Left lobe of liver (tissue), 2 donors: Measurements from ENCODE around the gene CMTM4. TPM values are rescaled to one million over a fixed set of nuclear protein-coding genes. Genes with fewer than 3 reads are reported as not detected.
"Not testable (repeated sequence)": the region's sequence is repeated elsewhere in the genome, so short reads cannot be mapped to it uniquely, and the experiment has no call there.

Experiments used
- ATAC-seq: fragments of 200-7000 bp; cut with Tn5 transposase; one replicate; pipeline ENCODE4 v1.9.1; 2020; ENCODE audit warnings: mild to moderate bottlenecking, moderate library complexity
- DNase-seq: peaks from one replicate; pipeline ENCODE4 v3.0.0-alpha.2; 2020; ENCODE audit warnings: low spot score
- total RNA-seq: library from RNA; stranded (reverse); gene quantifications from one replicate; pipeline ENCODE4 v1.2.1, GENCODE V29; 2021
- donor health status: DM: no; HTN: no; CAD: no; lungs with moderate emphysema.
- donor health status: DM: no; HTN: yes; CAD: no.

CMTM4 gene
- total RNA-seq, 1 donor from 2014 or later, result 8.0 TPM

- DNase-seq (no peak), ATAC-seq (peak; percentile 60)
These were observed 9.4 kb upstream of the CMTM4 start for GRCh38 chr16:66705790-66706505.

DNA sequence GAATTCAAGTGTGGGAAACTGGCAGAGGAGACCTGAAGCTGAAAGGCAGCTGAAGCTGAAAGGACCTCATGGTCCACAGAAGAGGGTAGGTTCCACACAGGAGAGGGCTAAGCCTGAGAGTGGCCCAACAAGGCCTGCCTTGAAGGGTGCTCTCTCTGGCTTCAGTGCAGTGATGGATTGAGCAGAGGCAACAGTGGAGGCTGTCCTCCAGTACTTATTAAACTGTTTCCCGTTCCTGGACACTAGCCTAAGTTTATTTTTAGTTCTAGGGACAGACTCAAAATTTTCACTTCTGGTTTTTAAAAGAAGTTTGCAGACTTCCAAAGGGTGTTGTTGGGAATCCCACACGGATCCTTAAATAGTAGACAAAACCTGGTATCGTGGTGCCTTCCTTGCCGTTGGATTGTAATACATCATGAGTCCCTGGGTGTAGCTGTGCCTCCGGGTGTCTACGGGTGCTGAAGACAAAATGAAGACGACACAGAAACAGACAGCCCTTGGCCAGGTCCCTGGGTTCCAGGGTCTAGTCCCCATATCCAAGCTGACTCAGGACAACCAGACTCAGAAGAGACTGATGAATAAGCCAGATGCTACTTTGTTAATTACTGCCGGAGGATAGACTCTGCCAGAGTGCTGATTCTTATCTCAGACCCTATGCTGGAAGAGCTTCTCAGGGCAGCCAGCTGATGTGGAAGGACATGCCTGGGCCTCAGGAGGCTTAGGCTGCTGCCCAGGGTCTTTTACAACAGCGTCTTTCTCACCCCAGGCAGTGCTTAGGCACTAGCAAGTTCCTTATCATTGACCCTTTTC, 7.1 kb upstream of the CMTM4 start:
- no peak for DNase-seq
- ATAC-seq, result peak; percentile 43

DNA sequence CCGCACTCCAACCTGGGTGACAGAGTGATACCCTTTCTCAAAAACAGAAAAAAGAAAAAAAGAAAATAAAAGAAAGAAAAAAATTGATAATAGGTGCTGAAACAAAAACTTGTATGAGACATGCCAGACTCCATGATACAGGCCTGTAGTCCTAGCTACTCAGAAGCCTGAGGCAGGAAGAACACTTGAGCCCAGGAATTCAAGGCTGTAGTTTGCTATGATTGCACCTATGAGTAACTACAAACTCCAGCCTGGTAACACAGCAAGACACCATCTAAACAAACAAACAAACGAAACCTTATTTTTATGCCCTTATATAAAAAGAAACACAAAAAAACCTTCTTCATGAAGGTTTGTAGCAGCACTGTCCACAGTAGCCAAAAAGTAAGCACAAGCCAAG, 5.0 kb upstream of the CMTM4 start:
- DNase-seq (no peak), ATAC-seq (no peak)

- no peak for ATAC-seq
- no peak for DNase-seq
These were observed 4.5 kb upstream of the CMTM4 start for GRCh38 chr16:66701026-66701425.

DNA sequence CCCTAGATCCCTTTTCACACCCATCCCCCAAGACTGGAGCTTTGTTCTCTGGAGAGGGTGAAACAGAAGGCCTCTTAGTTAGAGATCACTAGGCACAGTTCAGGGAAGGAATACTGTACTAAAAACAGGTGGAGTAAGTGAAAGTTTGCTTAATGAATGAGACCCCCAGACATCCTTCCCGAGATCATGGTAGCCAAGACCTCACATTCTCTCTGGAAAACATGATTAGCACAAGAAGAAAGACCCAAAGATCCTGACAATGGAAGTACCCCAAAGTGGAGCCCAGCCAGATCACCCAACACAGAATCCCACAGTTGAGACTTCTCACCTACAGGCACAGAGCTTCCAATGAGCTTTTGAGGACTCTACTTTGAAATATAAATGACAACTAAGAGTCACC, 3.4 kb upstream of the CMTM4 start:
- ATAC-seq, result no peak
- DNase-seq, result no peak

DNA sequence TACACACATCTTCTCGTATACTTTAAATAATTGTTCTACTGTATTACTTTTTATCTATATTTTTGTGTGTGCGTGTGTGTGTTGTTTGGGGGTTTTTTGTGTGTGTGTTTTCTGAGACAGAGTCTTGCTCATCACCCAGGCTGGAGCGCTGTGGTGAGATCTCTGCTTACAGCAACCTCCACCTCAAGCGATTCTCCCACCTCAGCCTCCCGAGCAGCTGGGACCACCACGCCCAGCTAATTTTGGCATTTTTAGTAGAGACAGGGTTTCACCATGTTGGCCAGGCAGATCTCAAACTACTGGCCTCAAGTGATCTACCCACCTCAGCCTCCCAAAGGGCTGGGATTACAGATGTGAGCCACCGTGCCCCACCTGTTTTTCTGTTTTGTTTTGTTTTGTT, 1.5 kb upstream of the CMTM4 start:
- ATAC-seq, result no peak
- no peak for DNase-seq

- DNase-seq (peak; percentile 57), ATAC-seq (peak; percentile 36)
These were observed 441 bp downstream of the CMTM4 start for GRCh38 chr16:66695935-66696668.

- no peak for DNase-seq
- no peak for ATAC-seq
These were observed 1.0 kb downstream of the CMTM4 start for GRCh38 chr16:66695471-66695934.

- ATAC-seq, result no peak
- no peak for DNase-seq
These were observed 3.4 kb downstream of the CMTM4 start for GRCh38 chr16:66693149-66693548.

DNA sequence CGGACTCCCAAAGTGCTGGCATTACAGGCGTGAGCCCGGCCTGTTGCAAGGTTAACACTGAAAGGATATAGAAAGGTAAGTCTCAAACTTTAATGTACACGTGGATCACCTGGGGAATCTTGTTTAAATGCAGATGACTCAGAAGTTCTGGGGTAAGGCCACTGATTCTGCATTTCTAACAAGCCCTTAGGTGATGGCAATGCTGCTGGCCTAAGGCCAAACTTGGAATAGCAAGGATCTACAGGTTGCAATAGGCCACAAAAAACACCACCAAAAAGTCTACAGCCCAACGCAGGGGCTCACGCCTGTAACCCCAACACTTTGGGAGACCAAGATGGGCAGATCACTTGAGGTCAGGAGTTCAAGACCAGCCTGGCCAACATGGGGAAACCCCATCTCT, 4.2 kb downstream of the CMTM4 start:
- ATAC-seq (no peak), DNase-seq (no peak)

DNA sequence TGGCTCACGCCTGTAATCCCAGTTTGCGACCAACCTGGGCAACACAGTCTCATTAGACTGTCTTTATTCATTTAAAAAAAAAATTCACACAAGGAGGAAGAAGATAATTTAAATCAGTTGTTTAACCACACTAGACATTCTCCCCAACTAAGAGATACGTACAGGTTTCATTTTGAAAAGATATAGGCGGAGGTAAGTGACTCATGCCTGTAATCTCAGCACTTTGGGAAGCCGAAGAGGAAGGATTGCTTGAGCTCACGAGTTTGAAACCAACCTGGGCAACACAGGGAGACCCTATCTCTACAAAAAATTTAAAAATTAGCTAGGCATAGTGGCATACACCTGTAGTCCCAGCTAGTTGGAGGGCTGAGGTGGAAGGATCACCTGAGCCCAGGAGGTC, 5.3 kb downstream of the CMTM4 start:
- no peak for DNase-seq
- no peak for ATAC-seq

GRCh38 chr16:66690106-66690847, 6.3 kb downstream of the CMTM4 start:
- DNase-seq (no peak), ATAC-seq (peak; percentile 71)

DNA sequence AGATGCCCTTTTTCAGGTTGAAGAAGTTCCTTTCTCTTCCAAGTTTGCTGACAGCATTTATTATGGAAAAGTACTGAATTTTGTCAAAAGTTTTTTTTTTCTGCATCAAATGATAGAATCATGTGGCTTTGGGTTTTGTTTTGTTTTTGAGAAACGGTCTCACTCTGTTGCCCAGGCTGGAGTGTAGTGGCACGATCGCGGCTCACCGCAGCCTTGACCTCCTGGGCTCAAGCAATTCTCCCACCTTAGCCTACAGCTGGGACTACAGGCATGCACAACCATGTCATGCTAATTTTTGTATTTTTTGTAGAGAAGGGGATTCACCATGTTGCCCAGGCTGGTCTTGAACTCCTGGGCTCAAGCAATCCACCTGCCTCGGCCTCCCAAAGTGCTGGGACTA, 7.3 kb downstream of the CMTM4 start:
- ATAC-seq, result no peak
- no peak for DNase-seq

DNA sequence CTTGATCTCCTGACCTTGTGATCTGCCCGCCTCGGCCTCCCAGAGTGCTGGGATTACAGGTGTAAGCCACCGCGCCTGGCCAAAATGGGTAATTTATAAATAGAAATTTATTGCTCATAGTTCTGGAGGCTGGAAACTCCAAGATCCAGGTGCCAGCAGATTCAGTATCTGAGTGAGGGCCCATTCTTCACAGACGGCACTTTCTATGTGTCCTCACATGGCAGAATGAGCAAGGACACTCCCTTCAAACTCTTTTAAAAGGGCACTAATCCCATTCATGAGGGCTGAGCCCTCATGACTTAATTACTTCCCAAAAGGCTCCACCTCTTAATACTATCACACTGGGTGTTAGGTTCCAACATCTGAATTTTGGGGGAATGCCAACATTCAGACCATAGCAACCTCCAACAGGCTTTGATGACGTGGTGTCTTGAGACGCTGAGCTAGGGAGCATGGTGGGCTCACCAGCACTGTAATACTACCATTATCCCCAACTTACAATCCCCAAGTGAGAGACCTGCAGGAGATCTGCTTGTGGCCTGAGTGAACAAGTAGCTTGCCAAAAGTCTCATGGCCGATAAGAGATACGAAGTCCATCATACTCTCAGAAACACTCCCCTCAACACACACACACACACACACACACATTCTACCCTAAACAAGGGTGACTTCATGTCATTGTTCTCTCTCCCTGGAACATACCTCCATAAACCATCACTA, 8.5 kb downstream of the CMTM4 start:
- peak; percentile 75 for ATAC-seq
- DNase-seq, result no peak

GRCh38 chr16:66685501-66686115, 10.9 kb downstream of the CMTM4 start:
- DNase-seq, ATAC-seq: not testable (repeated sequence)

GRCh38 chr16:66682271-66682670, 14.3 kb downstream of the CMTM4 start:
- no peak for ATAC-seq

DNA sequence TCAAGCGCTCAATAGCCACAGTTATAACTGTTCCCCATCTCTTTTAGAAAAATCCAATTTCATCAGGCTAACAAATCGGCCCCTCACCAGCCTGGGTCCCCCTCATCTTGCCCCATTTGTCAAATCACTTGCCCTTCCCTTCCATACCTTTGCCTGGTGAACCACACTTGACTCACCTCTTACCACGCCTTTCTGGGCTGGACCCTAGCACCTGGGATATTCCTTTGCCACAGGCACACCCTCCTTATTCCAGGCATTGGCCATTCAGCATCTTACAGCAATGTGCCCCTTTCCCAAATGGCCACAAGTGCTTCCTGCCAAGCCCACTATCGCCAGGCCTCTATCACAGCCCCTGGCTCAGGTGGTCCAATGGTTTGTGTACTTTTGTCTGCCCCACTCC, 14.9 kb downstream of the CMTM4 start:
- ATAC-seq (no peak), DNase-seq (no peak)

More at GRCh38 chr16:66682271-66682670, 14.3 kb downstream of the CMTM4 start:
- no peak for DNase-seq

GRCh38 chr16:66678337-66678736, 18.2 kb downstream of the CMTM4 start:
- DNase-seq (no peak), ATAC-seq (no peak)

GRCh38 chr16:66677836-66678235, 18.7 kb downstream of the CMTM4 start:
- ATAC-seq, result no peak

DNA sequence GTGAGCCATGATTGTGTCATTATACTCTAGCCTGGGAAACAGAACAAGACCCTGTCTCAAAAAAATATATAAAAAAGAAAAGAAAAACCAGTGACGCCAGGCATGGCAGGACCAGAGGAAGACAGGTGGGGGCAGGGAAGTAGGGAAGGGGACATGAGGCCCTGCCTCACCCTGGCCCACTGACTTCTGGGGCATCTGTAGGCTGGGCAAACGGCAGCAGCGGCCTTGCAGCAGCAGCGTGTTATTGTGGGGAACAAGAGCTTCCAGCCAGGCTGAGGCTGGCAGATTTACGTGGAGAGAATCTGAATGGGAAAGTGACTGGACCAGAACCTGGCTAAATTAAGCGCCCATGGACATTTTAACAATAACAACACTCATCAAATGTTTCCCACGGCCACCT, 19.4 kb downstream of the CMTM4 start:
- no peak for DNase-seq
- ATAC-seq, result no peak

More at GRCh38 chr16:66677836-66678235, 18.7 kb downstream of the CMTM4 start:
- DNase-seq, result no peak
